ENCODE data around the gene COPZ2. TPM values are rescaled to one million over a fixed set of nuclear protein-coding genes. Genes with fewer than 3 reads are reported as not detected.

Gene COPZ2
- total and polyA plus RNA-seq, 9 of the 15 experiments (the other 6 are each of a cell fraction or from before 2014, with no cell fraction given) = 0.22 to 0.49 TPM; not detected in 7

GRCh38 chr17:48027322-48027981 lies 10.1 kb downstream of the COPZ2 start (continued):
- TF ChIP-seq RBM25 (IDR thresholded peaks at IDR 0.05; ENCODE audit: low read depth, low read length, severe bottlenecking) (peak; percentile 75), ZNF511 (CRISPR knock-in tag; IDR thresholded peaks at IDR 0.05) (0 out of 2 replicates have a peak, but pooled peaks have one; percentile 21), MEF2A (IDR thresholded peaks at IDR 0.05; ENCODE audit: control insufficient read depth, low read depth, low read length) (no peak), MECOM (CRISPR knock-in tag; IDR thresholded peaks at IDR 0.05) (no peak), CLOCK (CRISPR knock-in tag; IDR thresholded peaks at IDR 0.05; ENCODE audit: borderline replicate concordance) (no peak), ZNF609 (CRISPR knock-in tag; IDR thresholded peaks at IDR 0.05; ENCODE audit: borderline replicate concordance) (no peak), E2F6 (IDR thresholded peaks at IDR 0.05; ENCODE audit: borderline replicate concordance in 1 of 2, extremely low read depth in 1 of 2, insufficient read depth in 1 of 2, insufficient read length in 1 of 2, low read depth in 1 of 2, low read length in 1 of 2, poor library complexity in 1 of 2, severe bottlenecking in 1 of 2) (peak; percentile 28 to 64), KLF6 (CRISPR knock-in tag; IDR thresholded peaks at IDR 0.05; ENCODE audit: borderline replicate concordance) (no peak), HCFC1 (IDR thresholded peaks at IDR 0.05; ENCODE audit: low read depth, low read length) (no peak), ZNF444 (CRISPR knock-in tag; IDR thresholded peaks at IDR 0.05) (no peak), CEBPB (tag; IDR thresholded peaks at IDR 0.05) (no peak), ZNF75A (CRISPR knock-in tag; IDR thresholded peaks at IDR 0.05) (no peak), BHLHE40 (IDR thresholded peaks at IDR 0.05; ENCODE audit: low read length) (no peak), STAT6 (CRISPR knock-in tag; IDR thresholded peaks at IDR 0.05) (no peak), TAF15 (IDR thresholded peaks at IDR 0.05; ENCODE audit: low read depth, low read length) (no peak)

Data from K562 (cell line).